GM11168 (cell line): ENCODE measurements around the gene SF1.
"Not testable (repeated sequence)": the region's sequence is repeated elsewhere in the genome, so short reads cannot be mapped to it uniquely, and the experiment has no call there.

Source experiments
- in situ Hi-C: fragments of 300-500 bp; cut with MboI; formaldehyde crosslinking; loops from one replicate; pipeline ENCODE4 v1.12.0; 2022; ENCODE audit warnings: low sequenced_read_pairs; ENCODE audit not compliant: unreplicated experiment

The SF1 gene, protein sequence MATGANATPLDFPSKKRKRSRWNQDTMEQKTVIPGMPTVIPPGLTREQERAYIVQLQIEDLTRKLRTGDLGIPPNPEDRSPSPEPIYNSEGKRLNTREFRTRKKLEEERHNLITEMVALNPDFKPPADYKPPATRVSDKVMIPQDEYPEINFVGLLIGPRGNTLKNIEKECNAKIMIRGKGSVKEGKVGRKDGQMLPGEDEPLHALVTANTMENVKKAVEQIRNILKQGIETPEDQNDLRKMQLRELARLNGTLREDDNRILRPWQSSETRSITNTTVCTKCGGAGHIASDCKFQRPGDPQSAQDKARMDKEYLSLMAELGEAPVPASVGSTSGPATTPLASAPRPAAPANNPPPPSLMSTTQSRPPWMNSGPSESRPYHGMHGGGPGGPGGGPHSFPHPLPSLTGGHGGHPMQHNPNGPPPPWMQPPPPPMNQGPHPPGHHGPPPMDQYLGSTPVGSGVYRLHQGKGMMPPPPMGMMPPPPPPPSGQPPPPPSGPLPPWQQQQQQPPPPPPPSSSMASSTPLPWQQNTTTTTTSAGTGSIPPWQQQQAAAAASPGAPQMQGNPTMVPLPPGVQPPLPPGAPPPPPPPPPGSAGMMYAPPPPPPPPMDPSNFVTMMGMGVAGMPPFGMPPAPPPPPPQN

DNA sequence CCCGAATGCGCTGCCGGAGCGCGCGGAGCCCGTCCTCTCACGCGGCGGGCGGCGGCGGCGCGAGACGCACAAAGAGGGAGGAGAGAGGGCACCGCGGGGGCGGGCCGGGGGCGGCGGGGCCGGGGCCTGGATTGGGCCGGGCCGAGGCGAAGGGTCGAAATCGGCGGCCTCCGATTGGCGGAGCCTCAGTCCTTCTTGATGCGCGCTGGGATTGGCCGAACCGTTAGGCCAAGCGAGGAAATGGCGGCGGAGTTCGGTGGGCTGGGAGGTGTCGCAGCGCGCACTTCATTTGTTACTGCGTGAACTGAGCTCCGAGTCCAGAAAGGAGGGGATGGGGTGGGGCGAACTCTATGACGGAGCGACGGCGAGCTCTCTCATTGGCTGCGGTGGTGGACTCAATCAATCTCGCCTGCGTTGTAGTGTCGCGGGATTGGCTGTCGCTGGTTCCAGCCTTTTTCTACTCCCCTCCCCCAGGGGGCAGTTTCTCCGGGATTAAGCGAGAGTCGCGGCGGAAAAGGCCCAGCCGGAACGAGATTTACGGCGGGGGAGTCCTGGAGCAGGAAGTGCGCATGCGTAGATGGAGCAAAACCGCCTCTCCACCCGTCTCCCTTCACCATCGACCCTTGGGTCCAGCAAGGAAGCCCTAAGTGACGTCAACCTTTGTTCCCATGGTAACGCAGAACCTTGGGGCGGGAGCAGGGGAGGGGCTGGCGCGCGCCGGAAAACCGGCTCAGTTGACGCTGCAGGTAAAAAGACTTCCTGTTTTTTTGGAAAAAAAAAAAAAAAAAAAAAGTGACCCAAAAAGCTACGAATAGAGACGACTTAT, at the start of gene SF1:
TSS of gene SF1 (minus strand) at position 70 of the 826 bp plus-strand sequence. CDS start 150 bp downstream, outside the sequence.
- in situ Hi-C loops = no loop called here

DNA sequence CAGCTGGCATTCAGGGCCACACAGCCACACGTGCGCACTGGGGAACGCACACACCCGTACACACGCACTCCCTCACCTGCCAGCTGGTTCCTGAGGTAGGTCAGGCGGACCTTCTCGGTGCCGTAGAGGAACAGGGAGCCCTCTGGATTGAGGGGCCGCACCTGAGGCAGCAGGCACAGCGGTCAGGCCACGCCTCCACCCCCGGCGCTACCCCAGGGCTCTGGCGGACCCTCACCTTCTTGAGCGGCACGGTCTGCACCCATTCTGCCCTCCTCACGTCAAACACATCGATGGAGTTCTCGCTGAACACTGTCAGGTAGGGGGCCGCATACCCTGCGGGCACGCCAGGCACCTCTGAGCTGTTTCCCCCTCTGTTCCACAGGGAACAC, 49.1 kb upstream of the SF1 start:
- in situ Hi-C loops = no loop called here

DNA sequence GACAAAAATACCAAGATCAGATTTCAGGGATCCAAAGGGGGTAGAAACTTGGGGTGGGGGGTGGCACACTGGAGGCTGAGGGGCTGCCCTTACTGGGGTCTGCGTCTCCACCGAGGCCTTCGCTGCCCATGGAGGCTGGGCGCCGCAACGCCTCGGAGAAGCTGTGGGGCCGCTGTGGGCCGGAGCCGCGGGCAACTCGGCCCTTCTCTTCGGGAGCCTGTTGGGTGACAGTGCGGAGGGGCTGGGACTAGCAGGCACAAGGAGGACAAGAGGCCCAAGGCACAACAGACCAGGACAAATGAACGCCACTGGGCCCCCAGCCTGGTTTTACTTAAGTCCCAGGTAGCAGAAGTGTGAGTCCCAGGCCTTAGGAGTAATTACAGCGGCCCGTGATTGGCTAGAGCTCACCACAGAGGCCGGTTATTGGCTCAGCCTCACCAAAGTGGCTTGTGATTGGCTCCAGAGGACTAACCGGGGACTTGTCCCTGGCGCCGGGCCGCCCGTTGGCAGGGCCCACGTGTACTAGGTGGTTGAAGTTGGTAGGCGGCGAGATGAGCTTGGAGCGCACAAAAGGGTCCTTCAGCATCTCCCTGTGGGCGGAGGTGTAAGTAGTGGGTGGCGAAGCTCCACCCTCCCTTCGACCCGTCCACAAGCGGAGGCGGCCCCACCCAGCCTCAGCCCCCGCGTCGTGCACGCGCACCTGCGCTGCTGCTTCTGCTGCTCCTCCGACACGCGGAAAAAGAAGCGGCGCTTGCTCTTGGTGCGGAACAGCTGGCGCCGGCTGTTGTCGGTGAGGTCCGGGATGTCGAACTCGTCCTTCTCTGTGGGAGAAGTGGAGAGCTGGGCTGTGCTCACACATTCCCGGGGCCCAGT, 48.5 kb upstream of the SF1 start:
- in situ Hi-C loops = no loop called here

DNA sequence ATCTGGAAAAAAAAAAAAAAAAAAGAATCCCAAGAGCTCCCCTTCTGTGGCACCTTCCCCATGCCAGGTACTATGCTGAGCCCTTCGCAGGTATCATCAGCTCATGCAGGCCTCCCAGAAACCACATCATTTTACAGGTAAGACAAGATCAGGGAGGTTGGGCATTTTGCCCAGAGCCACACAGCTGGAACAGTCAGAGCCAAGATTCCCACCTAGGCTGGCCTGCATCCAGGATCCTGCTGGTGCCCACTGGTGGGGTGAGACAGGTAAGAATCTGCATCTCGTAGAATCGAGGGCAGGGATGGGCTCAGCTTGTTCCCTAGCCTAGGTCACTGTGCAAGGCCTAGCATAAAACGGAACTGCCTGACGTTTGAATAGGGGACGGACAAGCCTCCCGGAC, 47.7 kb upstream of the SF1 start:
- in situ Hi-C loops = no loop called here

DNA sequence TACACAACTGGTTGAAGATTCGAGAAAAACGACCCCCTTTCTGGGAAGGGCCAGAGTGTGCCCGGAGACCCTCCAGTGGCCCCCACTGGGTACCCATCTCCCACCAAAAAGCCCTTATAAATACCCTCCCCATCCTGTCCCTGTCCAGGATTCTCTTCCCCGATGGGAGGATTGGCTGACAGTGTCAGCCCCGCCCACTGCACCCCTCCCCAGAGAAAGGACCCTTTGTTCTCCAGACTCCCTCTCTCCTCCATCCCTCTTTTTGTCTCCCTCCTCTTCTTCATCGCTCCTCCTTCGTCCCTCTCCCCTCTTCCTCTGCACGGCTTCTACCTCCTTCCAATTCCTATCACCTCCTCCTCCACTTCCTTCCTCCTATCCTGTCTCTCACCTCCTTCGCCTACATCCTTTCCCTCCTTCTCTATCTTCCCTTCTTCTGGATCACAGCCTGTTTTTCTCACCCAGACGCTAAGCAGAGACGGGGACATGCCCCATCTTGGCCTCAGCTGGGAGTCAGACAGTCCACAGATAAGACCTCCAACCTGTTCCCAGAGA, 45.3 kb upstream of the SF1 start:
- in situ Hi-C loops = no loop called here

DNA sequence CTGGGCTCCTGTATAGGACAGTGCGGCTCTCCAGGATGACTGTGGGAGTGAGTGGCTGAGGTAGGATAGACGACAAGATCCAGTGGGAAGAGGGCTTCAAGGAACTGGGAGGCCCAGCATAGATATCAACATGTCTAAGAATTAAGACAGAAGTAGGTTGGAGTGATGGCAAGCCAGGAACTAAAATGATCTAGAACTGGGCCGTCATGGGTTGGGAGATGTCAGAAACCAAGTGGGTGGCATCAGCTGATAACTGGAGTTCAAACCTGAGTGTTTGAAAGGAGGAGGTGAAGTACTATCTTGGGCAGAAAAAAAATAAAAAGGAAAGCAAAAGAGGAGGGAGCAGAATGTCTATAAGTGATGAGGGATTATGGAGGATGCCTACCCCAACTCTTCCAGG, 39.1 kb upstream of the SF1 start:
- in situ Hi-C loops = no loop called here

DNA sequence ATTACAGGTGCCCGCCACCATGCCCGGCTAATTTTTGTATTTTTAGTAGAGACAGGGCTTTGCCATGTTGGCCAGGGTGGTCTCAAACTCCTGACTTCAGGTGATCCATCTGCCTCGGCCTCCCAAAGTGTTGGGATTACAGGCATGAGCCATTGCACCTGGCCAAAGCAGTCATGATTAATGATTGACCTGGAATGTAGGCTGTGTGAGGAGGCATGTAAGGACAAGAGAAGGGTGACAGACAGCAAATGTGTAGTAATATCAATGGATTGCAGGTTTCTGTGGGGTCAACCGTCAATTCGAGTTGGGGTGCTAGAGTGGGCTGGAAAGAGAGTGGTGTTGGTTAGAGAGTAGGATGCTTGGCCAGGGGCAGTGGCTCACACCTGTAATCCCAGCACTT, 37.1 kb upstream of the SF1 start:
- in situ Hi-C loops = not testable (repeated sequence)

DNA sequence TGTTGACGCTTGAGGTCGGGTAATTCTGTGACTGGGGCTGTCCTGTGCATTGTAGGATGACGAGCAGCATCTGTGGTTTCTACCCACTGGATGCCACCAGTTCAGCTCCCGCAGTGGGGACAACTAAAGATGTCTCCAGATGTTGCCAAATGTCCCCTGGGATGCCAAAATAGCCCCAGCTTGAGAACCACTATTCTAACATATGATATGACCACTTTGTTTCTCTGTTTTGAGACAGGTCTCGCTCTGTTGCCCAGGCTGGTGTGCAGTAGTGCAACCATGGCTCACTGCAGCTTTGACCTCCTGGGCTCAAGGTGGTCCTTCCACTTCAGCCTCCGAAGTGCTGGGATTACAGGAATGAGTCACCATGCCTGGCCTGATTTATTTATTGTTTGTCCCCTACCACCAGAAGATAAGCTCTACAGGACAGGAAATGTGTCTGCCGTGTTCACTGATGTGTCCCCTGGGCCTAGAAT, 36.4 kb upstream of the SF1 start:
- in situ Hi-C loops = no loop called here

DNA sequence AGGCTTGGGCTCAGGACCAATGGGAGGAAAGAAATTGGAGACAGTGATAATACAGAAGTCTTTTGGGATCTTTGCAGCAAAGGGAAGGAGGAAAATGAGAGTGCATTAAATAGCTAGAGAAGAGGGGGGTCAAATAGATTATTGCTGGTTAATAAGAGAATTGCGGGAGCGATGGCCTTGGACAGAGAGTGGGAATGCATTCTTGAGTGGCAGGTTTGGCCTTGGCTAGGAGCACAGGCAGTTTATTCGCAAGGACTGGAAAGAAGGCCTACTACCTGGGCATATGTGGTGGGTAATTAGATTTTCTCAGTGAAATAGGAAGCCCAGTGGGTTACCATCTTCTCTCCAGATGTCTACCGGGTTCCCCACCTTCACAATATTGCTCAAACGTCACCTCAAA, 35.5 kb upstream of the SF1 start:
- in situ Hi-C loops = no loop called here

DNA sequence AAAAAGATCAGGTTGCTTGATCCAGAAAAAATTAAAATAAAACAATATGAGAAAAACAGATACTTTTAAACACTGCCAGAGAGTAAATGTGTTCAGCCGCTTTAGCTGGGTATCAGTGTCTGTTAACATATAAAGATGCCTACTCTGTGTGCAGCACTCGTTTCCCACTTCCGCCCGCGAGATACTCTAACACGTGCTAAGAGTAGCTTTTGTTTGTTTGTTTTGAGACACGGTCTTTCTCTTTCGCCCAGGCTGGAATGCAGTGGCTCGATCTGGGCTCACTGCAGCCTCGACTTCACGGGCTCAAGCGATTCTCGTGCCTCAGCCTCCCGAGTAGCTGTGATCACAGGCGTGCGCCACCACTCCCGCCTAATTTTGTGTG, 32.5 kb upstream of the SF1 start:
- in situ Hi-C loops = no loop called here

DNA sequence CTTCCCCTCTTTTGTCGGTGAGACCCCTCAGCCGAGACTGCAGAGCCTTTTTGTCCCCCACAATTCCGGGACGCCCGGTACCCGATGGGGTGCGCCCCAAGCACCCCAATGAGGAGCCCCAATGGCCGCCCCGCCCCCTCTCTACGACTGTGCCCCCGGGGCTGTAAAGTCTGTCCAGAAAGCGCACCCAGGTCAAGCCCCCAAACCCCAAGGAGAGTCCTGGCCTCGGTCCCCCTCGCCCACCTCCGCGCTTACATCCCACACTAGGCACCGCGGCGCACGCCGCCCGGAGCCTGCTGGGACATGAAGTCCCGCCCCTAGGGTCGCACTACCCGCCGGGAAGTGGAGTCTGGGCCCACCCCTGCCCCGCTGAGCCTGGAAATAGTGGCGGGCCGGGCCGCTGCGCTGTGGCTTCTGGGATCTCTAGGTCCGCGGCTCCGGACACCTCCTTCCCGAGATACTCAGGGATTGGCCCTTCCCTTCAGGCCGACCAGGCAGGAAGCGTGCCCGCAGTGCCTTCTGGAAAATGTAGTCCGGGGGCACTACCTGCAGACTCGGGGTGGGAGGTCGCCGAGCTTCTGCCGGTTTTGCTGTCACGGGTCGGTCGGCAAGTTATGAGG, 32.0 kb upstream of the SF1 start, which contains the start of gene MEN1:
TSS of gene MEN1 (minus strand) at position 281 of the 620 bp plus-strand sequence. CDS start 442 bp downstream, outside the sequence.
- in situ Hi-C loops = no loop called here

DNA sequence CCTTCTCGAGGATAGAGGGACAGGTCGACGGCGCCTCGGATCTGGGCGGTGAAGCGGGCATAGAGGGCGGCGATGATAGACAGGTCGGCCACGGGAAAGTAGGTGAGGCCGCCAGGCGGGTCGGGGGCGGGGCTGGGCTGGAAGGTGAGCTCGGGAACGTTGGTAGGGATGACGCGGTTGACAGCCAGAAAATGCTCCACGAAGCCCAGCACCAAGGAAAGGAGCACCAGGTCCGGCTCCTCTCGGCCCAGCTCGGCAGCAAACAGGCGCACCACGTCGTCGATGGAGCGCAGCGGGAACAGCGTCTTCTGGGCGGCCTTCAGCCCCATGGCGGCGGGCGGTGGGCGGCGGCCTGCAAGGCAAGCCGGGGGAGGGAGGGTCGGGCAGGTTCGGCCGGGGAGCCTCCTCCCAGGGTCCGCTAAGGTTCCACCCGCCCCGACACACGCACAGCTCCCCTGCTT, 31.5 kb upstream of the SF1 start:
- in situ Hi-C loops = no loop called here

DNA sequence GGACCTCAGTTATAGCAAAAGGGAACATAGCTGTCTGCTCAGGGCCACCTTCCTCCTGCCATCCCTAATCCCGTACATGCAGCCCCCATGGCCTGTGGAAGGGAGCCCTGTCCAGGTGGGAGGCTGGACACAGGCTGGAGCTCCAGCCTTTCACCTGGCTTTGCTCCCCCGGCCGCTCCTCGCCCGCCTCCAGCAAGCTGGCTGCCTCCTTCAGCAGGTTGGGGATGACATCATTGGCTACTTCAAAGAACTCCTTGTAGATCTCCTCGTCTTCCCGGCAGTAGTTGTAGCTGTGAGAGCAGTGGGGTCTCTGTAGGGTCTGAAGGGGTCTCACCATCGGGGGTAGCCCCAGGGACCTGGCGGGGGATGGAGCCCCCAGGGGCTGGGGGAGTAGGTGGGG, 27.1 kb upstream of the SF1 start:
- in situ Hi-C loops = no loop called here

DNA sequence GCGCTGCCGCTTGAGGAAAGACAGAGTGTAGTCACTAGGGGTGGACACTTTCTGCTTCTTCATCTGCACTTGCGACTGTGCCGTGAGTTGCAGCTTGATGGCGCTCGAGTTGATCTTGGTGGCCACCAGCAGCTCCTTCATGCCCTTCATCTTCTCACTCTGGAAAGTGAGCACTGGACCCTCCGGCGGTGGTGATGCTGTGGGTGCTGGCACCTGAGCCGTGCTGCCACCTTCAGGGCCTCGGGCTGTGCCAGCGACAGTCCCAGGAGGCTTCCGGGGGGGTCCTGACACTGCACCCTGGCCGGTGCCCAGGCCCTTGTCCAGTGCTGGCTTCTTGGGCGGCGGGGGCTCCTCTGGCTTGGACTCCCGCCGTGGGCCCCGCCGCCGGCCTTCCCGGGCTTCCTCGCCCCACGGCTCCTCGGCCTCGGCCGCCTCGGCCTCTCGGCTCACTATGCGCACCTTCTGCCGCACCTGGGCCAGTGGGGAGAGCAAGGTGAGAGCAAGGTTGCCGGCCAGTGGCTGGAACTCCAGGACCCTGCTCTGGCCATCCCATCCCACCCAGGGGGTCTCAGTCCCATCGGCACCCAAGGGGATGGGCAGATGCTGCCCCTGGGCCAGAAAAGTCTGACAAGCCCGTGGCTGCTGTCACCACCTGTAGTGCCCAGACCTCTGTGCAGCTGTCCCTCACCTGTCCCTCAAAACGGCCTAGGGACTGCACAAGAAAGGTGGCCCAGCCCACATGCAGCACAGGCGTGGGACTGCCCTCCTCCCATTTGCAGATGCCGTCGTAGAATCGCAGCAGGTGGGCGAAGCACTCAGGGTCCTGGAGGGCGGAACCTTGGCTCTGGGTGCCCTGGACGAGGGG, 26.2 kb upstream of the SF1 start:
- in situ Hi-C loops = no loop called here

DNA sequence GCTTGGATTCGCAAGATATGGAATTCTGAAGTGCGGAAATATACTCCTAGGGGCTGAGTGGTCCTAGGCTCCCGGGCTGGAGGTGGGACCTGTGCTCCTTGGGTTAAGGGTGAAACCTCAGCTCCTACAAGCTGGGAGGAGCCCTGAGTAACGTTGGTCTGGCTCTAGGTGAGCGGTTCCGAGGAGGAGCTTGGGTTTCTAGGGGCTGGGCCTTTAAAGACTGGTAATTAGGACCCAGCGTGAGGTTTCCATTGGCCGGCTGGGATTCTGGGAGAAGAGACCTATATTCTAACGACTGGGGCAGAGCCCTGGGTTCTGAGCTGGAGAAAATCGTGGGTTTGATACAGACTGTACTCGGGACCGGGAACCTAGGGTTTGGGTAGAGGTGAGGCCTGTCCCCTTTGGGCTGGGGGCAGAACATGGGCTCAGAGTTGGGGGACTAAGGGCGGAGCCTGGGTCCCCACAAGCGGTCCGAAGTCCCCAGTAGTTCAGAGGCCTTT, 25.6 kb upstream of the SF1 start:
- in situ Hi-C loops = no loop called here

DNA sequence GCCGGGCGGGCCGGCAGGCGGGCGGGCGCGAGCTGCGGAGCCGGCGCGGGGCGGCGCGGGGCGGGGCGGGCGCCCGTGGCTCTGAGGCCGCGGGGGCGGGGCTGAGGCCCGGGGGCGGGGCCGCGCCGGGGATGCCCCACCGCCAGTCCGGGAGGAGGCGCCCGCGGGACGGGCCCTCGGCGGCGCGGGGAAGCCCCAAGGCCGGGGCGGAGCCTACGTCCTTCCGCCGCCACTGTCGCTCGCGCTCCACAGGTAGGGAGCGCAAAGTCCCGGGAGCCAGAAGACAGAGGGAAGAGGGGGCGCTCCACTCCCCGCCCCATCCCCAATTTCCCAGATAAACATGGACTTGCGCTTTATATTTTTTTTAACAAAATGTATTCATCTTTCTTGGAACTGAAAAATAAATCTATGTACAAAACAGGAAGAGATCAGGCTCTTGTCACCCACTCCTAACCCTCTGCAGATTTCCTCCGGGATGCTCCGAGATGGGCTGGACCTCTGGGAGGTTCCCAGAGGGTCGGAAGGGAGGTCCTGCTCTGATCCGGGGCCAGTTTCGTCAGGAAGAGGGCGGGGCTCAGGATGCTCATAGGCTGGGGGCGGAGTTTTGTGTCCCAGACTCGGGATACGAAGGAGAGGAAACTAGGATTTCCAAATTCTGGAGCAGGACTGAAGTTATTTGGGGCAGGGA, 25.0 kb upstream of the SF1 start, which contains the start of gene MAP4K2:
TSS of gene MAP4K2 (minus strand) at position 57 of the 688 bp plus-strand sequence. CDS start 65 bp downstream, outside the sequence.
- in situ Hi-C loops = no loop called here
